Mesenteric fat pad (tissue), 1 donor: Measurements from ENCODE around the gene ATP5PF. TPM values are rescaled to one million over a fixed set of nuclear protein-coding genes. Genes with fewer than 3 reads are reported as not detected.
"Not testable (repeated sequence)": the region's sequence is repeated elsewhere in the genome, so short reads cannot be mapped to it uniquely, and the experiment has no call there.

Experiments used
- DNase-seq: peaks from one replicate; pipeline ENCODE4 v3.0.0-alpha.2; 2020; ENCODE audit warnings: low spot score
- total RNA-seq: library from RNA; stranded (reverse); fragmentation: NEBNext Ultra II Directional; extraction: Animal tissue kit (Norgen Biotek cat#: 25700); gene quantifications from one replicate; pipeline ENCODE4 v1.2.1, GENCODE V29; 2021
- donor health status: DM: yes; HTN: yes; CAD: no.

Gene ATP5PF
- total RNA-seq, 1 donor from 2014 or later, result 164 TPM

GRCh38 chr21:25732091-25732760, 2.5 kb downstream of the ATP5PF start:
- no peak for DNase-seq

DNA sequence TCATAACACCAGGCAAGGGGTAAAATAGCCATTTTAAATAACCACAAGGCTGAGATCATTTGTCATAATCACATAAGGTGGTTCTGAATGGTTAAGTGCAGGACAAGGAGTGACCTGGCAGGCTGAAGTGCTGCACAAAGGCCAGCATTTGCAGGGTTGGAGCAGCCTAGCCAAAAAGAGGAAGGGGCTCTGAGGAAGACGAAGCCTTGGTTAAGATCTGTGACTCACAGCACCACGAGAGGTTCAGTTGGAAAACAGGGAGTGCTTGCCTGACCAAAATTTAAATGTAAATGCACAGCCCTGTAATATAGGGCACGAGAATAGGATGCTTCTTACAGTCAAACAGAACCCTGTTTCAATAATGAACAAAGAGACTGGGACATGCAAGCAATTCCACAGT, 12.1 kb downstream of the ATP5PF start:
- no peak for DNase-seq

- no peak for DNase-seq
Measured at GRCh38 chr21:25721987-25722386, 12.7 kb downstream of the ATP5PF start.

- no peak for DNase-seq
Measured at GRCh38 chr21:25717491-25718147, 17.1 kb downstream of the ATP5PF start.

DNA sequence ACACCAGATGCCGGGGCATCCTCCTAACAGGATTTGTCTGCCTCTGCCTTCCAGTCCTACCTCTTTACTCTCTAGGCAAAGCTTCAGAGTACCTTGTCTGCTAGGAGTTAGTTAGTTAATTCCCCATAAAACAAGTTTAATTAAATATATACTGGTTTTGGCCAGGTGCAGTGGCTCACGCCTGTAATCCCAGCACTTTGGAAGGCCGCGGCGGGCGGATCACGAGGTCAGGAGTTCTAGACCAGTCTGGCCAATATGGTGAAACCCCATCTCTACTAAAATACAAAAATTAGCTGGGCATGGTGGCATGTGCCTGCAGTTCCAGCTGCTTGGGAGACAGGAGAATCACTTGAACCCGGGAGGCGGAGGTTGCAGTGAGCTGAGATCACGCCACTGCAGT, 20.6 kb downstream of the ATP5PF start:
- not testable (repeated sequence) for DNase-seq

DNA sequence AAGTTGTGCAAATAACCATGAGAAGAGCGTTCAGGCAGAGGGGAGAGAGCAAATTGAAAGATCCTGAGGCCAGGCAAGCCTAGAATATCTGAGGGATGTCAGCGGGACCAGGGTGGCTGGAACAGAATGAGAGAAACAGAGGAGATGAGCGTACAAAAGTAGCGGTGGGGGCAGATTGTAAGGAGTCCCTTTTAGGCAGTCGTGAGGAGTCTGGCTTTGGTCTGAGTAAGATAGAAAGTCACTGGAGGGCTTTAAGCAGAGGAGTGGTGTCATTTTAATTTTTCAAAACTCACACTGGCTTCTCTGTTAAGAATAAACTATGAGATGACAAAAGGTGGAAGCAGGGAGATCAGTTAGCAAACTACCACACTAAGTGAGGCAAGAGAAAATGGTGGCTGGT, 24.2 kb downstream of the ATP5PF start:
- no peak for DNase-seq

DNA sequence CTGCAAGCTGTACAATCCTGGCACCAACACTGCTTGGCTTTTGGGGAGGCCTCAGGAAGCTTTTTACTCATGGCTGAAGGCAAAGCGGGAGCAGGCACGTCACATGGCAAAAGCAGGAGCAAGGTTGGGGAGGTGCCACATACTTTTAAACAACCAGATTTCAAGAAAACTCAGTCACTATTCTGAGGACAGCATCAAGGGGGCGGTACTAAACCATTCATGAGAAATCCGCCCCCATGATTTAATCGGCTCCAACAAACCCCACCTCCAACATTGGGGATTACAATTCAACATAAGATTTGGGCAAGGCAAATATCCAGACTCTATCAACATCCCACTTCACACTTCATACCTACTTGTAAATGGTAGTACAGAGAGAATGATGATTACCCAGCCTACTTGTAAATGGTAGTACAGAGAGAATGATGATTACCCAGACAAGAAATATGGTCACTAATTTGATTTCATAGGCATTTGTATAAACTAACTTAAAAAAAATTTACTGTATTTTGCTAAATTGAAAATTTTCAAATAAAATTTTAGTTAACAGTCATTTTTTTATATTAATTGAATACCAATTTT, 24.9 kb downstream of the ATP5PF start:
- DNase-seq, result no peak

GRCh38 chr21:25708467-25709065, 26.1 kb downstream of the ATP5PF start:
- DNase-seq, result no peak

DNA sequence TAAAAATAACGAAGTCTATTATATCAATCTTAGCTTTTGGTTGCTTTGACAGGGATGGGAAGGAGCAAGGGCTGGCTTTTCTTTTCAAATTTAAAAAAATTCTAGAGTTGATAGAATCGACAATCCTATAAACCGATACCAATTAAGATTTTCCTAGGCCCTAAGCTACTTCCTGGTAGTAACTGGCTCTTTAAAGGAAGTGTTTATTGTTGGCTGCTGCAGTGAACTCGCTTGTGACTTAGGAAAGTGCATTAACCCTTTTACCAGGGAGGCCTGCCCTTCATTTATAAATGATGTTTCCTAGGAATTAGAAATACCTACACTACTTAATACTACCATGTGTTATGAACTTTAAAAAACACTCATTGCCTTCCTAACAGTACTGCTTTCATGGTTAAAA, 33.2 kb downstream of the ATP5PF start:
- DNase-seq, result no peak

DNA sequence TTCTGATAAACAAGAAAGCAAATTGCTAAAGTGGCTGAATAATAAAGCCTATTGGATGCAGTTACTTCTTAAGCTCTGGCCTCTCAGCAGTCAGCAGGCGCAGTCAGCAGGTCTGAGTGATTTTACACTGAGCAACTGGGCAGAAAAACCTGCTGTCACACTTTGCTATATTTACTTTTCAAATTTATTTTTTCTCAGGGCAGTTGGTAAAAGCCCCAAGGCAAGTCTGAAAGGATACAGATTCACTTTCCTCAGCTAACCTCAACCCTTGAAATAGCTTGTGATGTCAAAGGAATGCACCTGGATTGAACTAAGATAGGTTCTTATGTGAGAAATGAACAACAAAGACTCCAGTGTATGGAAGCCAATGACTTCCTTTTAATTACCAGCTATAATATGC, 34.0 kb downstream of the ATP5PF start:
- no peak for DNase-seq

DNA sequence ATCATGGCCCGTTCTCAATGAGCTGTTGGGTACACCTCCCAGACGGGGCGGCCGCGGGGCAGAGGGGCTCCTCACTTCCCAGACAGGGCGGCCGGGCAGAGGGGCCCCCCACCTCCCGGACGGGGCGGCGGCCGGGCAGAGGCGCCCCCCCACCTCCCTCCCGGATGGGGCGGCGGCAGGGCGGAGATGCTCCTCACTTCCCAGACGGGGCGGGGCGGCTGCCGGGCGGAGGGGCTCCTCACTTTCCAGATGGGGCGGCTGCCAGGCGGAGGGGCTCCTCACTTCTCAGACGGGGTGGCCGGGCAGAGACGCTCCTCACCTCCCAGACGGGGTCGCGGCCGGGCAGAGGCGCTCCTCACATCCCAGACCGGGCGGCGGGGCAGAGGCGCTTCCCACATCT, 39.2 kb downstream of the ATP5PF start:
- DNase-seq, result not testable (repeated sequence)

DNA sequence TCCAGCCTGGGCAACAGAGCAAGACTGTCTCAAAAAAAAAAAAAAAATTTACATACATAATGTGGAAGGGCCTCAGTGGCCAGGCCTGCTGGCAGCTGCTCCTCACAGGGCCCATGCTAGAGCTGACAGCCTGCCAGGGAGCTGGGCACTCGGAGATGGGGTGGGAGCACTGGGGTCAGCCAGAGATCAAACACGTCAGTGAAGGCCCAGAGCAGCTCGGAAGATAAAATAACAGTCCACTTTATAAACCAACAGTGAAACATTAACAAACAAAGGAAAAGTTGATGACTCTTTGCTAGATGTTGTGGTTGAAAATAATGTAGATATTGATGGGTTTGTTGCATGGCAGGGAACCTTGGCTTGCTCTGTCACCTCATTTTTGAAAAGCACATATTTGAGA, 42.7 kb downstream of the ATP5PF start:
- no peak for DNase-seq

GRCh38 chr21:25689226-25689625, 45.5 kb downstream of the ATP5PF start:
- DNase-seq, result no peak

DNA sequence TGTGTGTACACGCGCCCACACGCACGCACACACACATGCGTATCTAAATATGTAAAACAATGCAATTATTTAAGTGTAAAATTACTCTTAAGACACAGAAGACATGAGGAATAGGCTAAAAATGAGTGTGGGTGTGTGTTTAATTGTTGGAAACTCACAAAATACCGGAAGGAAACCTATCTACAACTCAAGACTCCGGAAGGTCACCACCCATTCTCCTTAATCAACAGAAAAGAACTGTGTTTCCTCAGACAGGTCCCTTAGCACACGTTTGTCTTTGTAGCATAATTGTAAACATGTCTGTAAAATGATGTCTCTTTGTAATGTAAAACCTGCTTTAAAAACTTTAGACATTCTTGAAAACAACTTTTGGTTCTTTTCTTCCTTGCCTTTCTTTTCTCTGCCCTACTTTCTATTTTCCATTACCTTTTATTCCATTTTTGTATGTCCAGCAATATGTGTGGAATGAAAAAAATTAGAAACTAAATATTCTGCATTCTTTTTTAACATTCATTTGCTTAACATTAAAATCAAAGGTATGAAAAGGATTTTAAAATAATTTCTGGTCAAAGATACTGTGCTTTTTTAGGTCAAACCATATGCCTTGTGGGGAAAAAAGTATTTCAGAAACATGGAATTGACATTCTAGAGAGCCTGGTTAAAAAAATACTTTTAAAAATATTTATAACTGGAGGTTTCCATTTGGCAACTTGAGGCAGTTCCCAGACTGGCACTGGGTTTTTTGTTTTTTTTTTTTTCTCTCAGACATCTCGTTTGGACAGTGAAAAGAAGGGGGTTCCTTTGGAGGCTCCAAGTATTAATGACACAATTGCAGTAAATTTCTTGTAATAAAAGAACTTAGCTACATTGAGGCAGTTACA, 46.2 kb downstream of the ATP5PF start:
- no peak for DNase-seq

- no peak for DNase-seq
Measured at GRCh38 chr21:25687787-25688186, 46.9 kb downstream of the ATP5PF start.

DNA sequence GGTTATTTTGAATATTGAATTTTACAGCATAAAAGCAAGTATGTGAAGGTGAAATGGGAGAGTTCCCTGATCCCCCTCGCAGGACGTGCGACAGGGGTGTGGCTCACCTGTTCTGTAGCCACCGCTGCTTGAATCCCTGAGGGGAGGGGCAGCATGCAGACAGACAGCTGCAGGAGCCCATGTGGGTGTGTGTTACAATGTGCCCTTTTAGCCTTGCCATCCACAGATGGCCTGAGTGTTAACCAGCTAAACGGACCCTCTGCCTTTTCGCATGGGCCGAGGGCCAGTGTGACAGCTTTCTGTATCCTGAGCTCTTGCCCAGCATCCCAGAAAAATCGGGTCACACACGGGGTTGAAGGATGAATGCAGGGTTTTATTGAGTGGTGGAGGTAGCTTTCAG, 52.3 kb downstream of the ATP5PF start:
- DNase-seq, result no peak

- no peak for DNase-seq
Measured at GRCh38 chr21:25676451-25676850, 58.3 kb downstream of the ATP5PF start.
